Keratinocyte (primary cell): ENCODE data around the gene FMNL2. TPM values are rescaled to one million over a fixed set of nuclear protein-coding genes. Genes with fewer than 3 reads are reported as not detected.
"Not testable (repeated sequence)": the region's sequence is repeated elsewhere in the genome, so short reads cannot be mapped to it uniquely, and the experiment has no call there.

Source experiments
- DNase-seq: peaks from one replicate; pipeline ENCODE4 v3.0.0-alpha.2; 2011; ENCODE audit warnings: low read depth, missing footprints, low spot score
- FAIRE-seq: peaks from 2 replicates; lab custom pipeline; 2011; peaks lifted over from hg19 to GRCh38; lab: Jason Lieb, UNC
- H2AFZ ChIP-seq: 2 replicates; pipeline ENCODE4 v1.6.0; 2012; ENCODE audit warnings: low read length, control low read depth, inconsistent platforms; ENCODE audit not compliant: control insufficient read depth
- H3K27ac ChIP-seq: 2 replicates; pipeline ENCODE4 v1.5.1; 2011; ENCODE audit warnings: low read length; ENCODE audit not compliant: control insufficient read depth, insufficient read depth
- H3K27me3 ChIP-seq: 3 replicates; pipeline ENCODE4 v1.6.0; 2011; ENCODE audit warnings: low read length; ENCODE audit not compliant: control insufficient read depth, insufficient read depth; ENCODE audit errors: extremely low read depth
- H3K36me3 ChIP-seq, 2 experiments: 2 replicates in 1 of 2; 3 replicates in 1 of 2; pipeline ENCODE4 v1.5.1; 2011; ENCODE audit warnings: low read length in 2 of 2, mild to moderate bottlenecking in 1 of 2; ENCODE audit not compliant: control insufficient read depth in 2 of 2, insufficient read depth in 2 of 2; ENCODE audit errors: extremely low read depth in 1 of 2
- H3K4me1 ChIP-seq: 3 replicates; pipeline ENCODE4 v1.5.1; 2011; ENCODE audit warnings: low read length; ENCODE audit not compliant: control insufficient read depth, insufficient read depth; ENCODE audit errors: extremely low read depth
- H3K4me2 ChIP-seq: 3 replicates; pipeline ENCODE4 v1.6.0; 2011; ENCODE audit warnings: low read depth, low read length; ENCODE audit not compliant: control insufficient read depth, insufficient read depth; ENCODE audit errors: extremely low read depth
- H3K4me3 ChIP-seq, 3 experiments: fragments of 200-600 bp in 1 of 3; sonication (generic) in 1 of 3; 2 replicates in 2 of 3; 3 replicates in 1 of 3; pipeline ENCODE4 v1.5.1; 2011 to 2016; ENCODE audit warnings: low read length in 3 of 3, mild to moderate bottlenecking in 3 of 3, control low read depth in 2 of 3, inconsistent platforms in 1 of 3, low read depth in 1 of 3, mixed read lengths in 1 of 3, mixed run types in 1 of 3, moderate library complexity in 1 of 3; ENCODE audit not compliant: control insufficient read depth in 2 of 3, insufficient read depth in 2 of 3; ENCODE audit errors: extremely low read depth in 1 of 3
- H3K79me2 ChIP-seq: 2 replicates; pipeline ENCODE4 v1.6.0; 2012; ENCODE audit warnings: low read length; ENCODE audit not compliant: control insufficient read depth, insufficient read depth
- H3K9ac ChIP-seq: 3 replicates; pipeline ENCODE4 v1.6.0; 2011; ENCODE audit warnings: low read length; ENCODE audit not compliant: control insufficient read depth, insufficient read depth; ENCODE audit errors: extremely low read depth
- H3K9me1 ChIP-seq: 3 replicates; pipeline ENCODE4 v1.6.0; 2011; ENCODE audit warnings: low read length; ENCODE audit not compliant: control insufficient read depth, insufficient read depth; ENCODE audit errors: extremely low read depth
- H3K9me3 ChIP-seq: 2 replicates; pipeline ENCODE4 v1.5.1; 2012; ENCODE audit warnings: low read depth, low read length; ENCODE audit not compliant: control insufficient read depth
- H4K20me1 ChIP-seq: 3 replicates; pipeline ENCODE4 v1.6.0; 2011; ENCODE audit warnings: low read length; ENCODE audit not compliant: control insufficient read depth, insufficient read depth; ENCODE audit errors: extremely low read depth
- CTCF ChIP-seq, 3 experiments: IDR thresholded peaks in 1 of 3; conservative IDR thresholded peaks in 1 of 3; optimal IDR thresholded peaks in 1 of 3; 2 replicates in 2 of 3; 3 replicates in 1 of 3; pipeline versions ENCODE3 to v1.5.1; 2011; ENCODE audit warnings: low read length in 3 of 3, mild to moderate bottlenecking in 3 of 3, moderate library complexity in 2 of 3, control low read depth in 1 of 3, inconsistent platforms in 1 of 3; ENCODE audit not compliant: insufficient read depth in 2 of 3; ENCODE audit errors: extremely low read depth in 1 of 3
- EZH2 ChIP-seq: IDR thresholded peaks from one replicate; pipeline ENCODE4 v1.6.1; 2012; ENCODE audit warnings: inconsistent platforms, mild to moderate bottlenecking, low read length, moderate library complexity
- dilution Hi-C: fragments of 300-500 bp; cut with MboI; formaldehyde crosslinking; loops from one replicate; pipeline ENCODE4 v1.7.0; 2020; ENCODE audit warnings: low sequenced_read_pairs; ENCODE audit not compliant: extremely low pct_ligation_motif_present
- polyA plus RNA-seq, 5 experiments: library from polyadenylated mRNA; depleted of rRNA in 3 of 5; stranded (reverse) in 3 of 5; stranded (forward) in 1 of 5; unstranded in 1 of 5; fragments of >200 nt; gene quantifications; 1 replicate in 1 of 5; 2 replicates in 3 of 5; 3 replicates in 1 of 5; pipeline versions ENCODE4 v1.2.1 to v1.2.3, GENCODE V29; 2011 to 2012; ENCODE audit warnings: missing spikeins in 2 of 5, low read depth in 1 of 5, low replicate concordance in 1 of 5

Gene FMNL2
- polyA plus RNA-seq, 1 donor (not counting 4 experiments of a cell fraction or from before 2014, with no cell fraction given), result 62.7 TPM

GRCh38 chr2:152387041-152387440 lies 52.1 kb downstream of the FMNL2 start:
- no peak for TF ChIP-seq CTCF (optimal IDR thresholded peaks at IDR 0.05 in 1 of 3, IDR thresholded peaks at IDR 0.05 in 1 of 3, conservative IDR thresholded peaks at IDR 0.05 in 1 of 3; ENCODE audit: extremely low read depth in 1 of 3, insufficient read depth in 2 of 3, low read length in 3 of 3)
- no peak for TF ChIP-seq EZH2
- Histone ChIP-seq H3K9ac (no peak overlapping the region), H4K20me1 (peaks cover 5% of the 10 kb centered on the region), H3K79me2 (peaks cover 94% of the 10 kb centered on the region), H3K4me1 (no peaks in the 10 kb centered on the region), H3K36me3 (peaks cover 3 to 4% of the 10 kb centered on the region in 2 experiments), H3K9me1 (no peaks in the 10 kb centered on the region), H3K27me3 (no peaks in the 10 kb centered on the region), H3K4me2 (no peak overlapping the region), H2AFZ (no peak overlapping the region), H3K4me3 (no peak overlapping the region), H3K27ac (no peak overlapping the region), H3K9me3 (no peaks in the 10 kb centered on the region)
- dilution Hi-C loops, result no loop called here
- FAIRE-seq, result no peak
- DNase-seq, result no peak

GRCh38 chr2:152388269-152388668 lies 53.3 kb downstream of the FMNL2 start:
- H3K4me3 ChIP-seq, H2AFZ ChIP-seq, H3K9me3 ChIP-seq, H3K27ac ChIP-seq, H3K9me1 ChIP-seq, DNase-seq, H3K27me3 ChIP-seq, H3K36me3 ChIP-seq, H3K9ac ChIP-seq, H3K4me1 ChIP-seq, H3K4me2 ChIP-seq, H4K20me1 ChIP-seq, FAIRE-seq, dilution Hi-C loops: not testable (repeated sequence)
- H3K79me2 ChIP-seq, result peaks cover 96% of the 10 kb centered on the region

GRCh38 chr2:152389483-152389882 lies 54.5 kb downstream of the FMNL2 start:
- Histone ChIP-seq H2AFZ (no peak overlapping the region), H3K4me2 (no peak overlapping the region), H3K9ac (no peak overlapping the region), H3K79me2 (peaks cover 95% of the 10 kb centered on the region), H3K27ac (no peak overlapping the region), H3K4me3 (no peak overlapping the region), H3K36me3 (peaks cover 4 to 5% of the 10 kb centered on the region in 2 experiments), H4K20me1 (peaks cover 9% of the 10 kb centered on the region), H3K4me1 (no peaks in the 10 kb centered on the region), H3K9me1 (no peaks in the 10 kb centered on the region), H3K27me3 (no peaks in the 10 kb centered on the region), H3K9me3 (no peaks in the 10 kb centered on the region)
- DNase-seq (no peak), FAIRE-seq (no peak)
- TF ChIP-seq CTCF (optimal IDR thresholded peaks at IDR 0.05 in 1 of 3, IDR thresholded peaks at IDR 0.05 in 1 of 3, conservative IDR thresholded peaks at IDR 0.05 in 1 of 3; ENCODE audit: extremely low read depth in 1 of 3, insufficient read depth in 2 of 3, low read length in 3 of 3), result no peak
- no peak for TF ChIP-seq EZH2
- dilution Hi-C loops, result no loop called here
